Hematopoietic multipotent progenitor cell (in vitro differentiated cells): ENCODE measurements around the gene ISCA2. TPM values are rescaled to one million over a fixed set of nuclear protein-coding genes. Genes with fewer than 3 reads are reported as not detected.

ENCODE experiments used
- DNase-seq, 3 donors: peaks; one replicate each; pipeline ENCODE4 v3.0.0-alpha.2; 2011 to 2015; ENCODE audit warnings: low read depth in 2 of 3, low spot score in 2 of 3
- total RNA-seq: library from RNA; depleted of rRNA; stranded (reverse); fragments of >200 nt; gene quantifications from one replicate; pipeline ENCODE4 v1.2.3, GENCODE V29; 2012

ISCA2 gene
- total RNA-seq, 1 donor, result 17.2 TPM

DNA sequence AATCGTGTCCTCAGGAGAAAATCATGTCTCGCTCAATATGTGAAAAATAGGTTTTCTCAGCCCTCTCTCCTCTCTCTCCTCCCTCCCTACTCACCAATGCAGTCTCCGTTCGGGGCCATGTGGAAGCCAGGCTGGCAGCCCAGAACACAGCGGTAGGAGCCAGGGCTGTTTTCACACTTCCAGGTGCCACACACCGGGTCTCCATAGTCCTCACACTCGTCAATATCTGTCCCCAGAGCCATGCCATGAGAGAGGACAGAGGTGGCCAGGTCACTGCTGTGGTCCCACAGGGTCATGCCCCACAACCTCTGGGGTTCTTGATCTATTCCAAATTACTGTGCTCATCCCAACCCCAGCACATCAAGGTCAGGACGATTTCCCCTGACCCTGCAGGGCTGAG lies 13.5 kb downstream of the ISCA2 start:
- no peak for DNase-seq

DNA sequence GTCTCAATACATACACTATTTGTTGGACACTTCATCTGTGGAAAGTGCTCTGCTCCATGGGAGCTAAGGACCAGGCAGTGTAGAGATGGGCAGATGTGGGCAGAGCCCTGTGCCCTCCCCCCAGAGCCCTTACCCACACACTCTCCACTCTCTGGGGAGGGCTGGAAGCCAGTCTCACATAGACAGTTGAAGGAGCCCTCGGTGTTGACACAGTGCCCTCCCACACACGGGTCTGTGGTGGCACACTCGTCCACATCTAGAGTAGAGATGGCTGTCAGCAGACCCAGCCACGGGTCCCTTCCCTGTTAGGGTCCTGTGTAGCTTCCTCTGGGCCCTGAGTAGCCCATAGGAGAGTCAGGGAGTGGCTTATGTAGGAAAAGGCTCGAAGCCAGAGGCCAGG lies 14.3 kb downstream of the ISCA2 start:
- no peak for DNase-seq

- DNase-seq, result peak in 2 of 3 donors; percentile 66 to 72
Observed at GRCh38 chr14:74508292-74508731, 14.7 kb downstream of the ISCA2 start.

DNA sequence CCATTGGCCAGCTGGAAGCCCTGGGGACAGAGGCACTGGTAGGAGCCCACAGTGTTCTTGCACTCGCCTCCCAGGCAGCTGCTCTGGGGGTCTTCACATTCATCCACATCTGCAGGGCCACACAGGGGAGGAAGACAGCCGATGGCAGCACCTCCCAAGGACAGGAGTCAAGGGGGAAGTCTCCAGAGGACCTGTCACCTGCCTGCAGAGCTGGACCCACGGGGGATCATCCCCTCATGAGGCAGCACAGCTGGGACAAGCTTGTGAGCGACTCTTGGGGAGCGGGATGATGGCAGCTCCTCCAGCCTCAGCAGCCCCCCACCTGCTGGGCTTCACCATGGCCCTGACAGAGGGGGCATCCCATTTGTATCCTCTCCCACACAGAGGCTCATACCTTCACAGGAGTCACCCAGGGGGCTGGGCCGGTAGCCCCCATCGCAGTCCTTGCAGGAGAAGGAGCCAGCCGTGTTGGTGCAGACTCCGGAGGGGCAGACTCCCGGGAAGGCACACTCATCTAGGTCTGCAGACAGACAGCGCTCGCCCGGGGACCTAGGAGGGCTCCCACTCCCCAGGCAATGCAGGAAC lies 15.4 kb downstream of the ISCA2 start:
- DNase-seq, result no peak

- DNase-seq, result no peak
Observed at GRCh38 chr14:74509587-74510222, 16.1 kb downstream of the ISCA2 start.

GRCh38 chr14:74510223-74510931 lies 16.8 kb downstream of the ISCA2 start:
- DNase-seq, result no peak

DNA sequence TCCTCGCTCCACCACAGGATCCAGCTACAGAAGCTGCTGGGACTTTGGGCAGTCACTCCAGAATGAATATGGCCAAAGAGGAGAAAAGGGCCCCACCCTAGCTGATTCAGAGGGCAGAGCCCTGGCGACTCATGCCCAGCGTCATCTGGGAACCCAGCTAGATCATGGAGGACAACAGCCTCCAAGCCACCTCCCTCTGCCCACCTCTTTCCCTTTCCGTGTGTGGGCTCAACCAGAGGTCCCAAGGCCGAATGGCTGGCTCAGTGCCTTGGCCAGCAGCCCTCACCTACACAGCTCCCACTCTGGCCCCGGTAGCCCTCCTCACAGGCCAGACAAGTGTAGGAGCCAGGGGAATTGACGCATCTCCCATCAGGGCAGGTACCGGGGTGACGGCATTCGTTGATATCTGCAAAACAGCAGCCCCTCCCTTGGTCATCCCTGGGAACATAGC lies 17.4 kb downstream of the ISCA2 start:
- DNase-seq, result no peak

DNA sequence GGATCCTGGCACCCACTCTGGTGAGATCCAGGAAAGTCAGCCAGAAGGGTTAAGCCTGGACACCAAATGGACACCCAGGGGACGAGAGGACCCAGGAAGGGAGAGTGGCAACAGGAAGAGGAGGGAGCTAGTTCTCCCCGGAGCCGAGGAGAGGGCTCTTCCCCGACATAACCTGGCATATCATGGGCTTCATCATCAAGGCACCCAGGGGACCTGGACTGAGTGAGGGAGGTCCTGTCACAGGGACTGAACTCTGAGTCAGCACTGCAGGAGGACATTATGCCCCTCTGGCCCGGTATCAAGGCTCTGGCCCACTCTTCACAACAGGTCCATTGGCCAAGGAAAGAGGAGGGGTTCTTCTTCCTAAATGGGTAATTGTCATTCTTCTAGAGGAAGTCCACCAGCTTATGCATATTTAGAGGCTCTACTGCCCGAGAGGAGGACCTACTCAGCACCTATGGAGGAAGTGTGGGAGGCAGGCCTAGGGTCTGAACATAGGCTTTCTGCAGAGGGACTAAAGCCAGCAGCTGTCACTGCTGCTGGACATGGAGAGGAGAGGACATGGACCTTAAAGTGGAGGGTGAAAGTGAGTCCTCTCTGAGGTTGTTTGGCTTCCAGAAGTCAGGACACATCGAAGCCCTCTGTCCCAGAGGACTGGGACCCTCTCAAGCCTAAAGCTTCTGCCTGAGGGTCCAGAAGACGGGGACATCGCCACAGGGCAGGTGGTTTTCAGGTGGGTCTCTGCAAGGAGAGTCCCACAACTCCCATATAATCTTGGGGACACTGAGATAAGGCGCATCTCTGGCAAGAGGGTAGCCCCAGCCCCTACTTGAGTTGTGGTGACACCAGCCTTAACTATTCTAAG lies 18.6 kb downstream of the ISCA2 start:
- DNase-seq, result no peak

GRCh38 chr14:74514471-74514941 lies 20.9 kb downstream of the ISCA2 start:
- DNase-seq, result peak in 1 of 3 donors; percentile 50

DNA sequence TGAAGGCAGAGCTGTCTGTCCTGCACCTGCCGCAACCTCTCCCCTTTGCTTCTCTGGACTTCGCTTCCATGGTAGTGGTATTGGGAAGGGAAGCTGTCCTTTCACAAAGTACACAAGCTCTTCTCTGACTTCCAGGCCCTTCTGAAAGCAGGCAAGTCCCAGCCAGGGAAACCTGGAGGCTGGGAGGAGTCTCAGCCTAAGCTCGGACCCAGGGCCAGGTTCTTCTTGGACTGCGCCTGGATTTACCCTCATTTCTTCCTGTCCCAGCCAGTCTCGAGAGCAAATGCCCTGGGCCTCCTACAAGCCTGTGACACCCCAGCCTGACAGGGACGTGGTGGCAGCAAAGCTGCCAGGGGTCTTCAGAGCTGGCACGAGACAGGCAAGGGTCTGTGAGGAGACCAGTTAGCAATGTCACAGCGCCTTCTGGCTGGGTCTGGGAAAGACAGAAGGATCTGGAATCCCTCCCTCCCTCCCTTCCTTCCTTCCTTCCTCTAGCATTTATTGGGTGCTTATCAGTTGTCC lies 22.4 kb downstream of the ISCA2 start:
- DNase-seq, result no peak

GRCh38 chr14:74516451-74517160 lies 23.0 kb downstream of the ISCA2 start:
- DNase-seq, result no peak

DNA sequence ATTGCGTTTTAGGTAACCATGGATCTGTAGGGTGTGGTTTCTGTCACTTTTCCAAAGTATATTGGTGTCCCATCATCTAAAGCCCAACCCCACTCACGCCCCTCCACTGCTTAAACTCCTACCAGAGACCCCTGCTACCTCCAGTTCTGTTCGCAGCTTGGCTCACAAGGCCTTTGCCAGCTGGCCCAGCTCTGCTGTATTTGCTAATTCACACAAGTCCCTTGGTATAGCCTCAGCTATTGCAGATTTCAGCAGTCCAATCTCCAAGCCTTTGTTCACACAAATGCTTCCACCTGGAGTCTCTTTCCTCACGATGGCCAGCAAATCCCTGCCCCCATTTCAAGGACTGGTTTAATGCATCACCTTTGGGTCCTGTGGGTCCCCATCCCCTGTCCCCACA lies 24.2 kb downstream of the ISCA2 start:
- DNase-seq, result no peak

DNA sequence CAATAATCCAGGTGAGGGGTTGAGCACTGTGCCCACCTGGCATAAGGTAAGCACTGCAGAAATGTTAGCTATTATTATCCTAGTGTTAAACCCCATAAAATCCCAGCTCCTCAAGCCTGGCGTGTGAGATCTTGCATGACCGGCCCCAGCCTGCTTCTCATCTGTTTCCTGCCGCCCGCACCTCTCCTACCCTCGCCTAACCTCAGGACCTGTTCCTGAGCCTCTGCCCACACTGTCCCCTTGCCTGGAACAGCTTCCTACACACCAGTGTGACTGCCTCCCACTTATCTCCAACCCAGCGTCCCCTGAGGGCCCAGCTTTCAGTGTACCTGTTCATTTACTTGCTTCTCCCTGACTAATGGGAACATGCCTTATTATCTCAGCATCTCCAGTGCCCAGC lies 24.7 kb downstream of the ISCA2 start:
- DNase-seq, result no peak

DNA sequence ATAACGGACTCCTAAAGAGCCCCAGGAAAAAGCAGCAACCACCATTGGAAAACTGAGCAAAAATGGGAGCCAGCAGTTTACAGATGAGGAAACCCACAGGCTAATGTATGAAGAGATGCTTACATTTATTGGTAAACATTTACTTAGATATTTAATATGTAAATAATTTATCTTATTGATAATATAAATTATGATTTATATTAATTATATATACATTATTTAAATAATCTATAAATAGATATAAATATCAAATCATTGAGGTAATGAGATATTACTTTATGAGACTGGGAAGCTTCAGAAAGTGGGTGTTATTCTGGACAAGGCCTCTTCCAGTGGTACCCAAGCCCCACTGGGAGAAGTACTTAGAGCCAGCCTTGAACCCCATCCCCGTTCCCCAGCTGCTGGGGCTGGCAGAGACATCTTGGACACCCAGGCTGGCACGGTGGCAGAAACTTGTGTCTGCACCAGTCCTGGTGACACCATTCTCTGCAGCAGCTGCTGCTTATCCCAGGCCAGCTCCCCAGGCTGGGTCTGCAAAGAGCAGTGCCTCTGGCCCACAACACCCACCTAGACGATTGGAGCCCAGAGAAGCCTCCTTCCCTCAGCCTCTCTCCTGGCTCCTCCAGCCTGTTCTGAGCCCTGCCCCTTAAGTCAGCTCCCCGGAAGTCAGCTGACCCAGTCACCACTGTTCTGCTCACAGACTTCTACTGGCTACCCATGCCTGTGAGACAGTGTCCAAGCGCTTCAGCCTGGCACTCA lies 25.9 kb downstream of the ISCA2 start:
- DNase-seq, result no peak

DNA sequence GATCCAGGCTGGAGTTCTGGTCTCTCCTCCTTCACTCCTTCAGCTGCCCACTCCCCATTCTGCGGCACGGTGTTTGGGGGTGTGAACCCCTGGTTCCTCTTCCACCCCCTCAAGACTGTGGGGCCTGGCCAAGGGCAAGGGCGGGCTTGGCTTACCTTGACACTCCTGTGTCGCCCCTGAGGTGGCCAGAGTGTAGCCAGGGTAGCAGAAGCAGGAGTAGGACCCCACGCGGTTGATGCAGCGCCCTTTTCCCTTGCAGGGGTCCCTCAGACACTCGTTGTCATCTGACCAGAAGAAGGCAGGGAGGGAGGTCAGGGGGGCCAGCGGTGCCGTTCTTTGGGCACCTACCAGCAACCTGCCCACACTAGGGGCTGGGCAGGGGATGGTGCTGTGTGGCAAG lies 28.2 kb downstream of the ISCA2 start:
- no peak for DNase-seq

DNA sequence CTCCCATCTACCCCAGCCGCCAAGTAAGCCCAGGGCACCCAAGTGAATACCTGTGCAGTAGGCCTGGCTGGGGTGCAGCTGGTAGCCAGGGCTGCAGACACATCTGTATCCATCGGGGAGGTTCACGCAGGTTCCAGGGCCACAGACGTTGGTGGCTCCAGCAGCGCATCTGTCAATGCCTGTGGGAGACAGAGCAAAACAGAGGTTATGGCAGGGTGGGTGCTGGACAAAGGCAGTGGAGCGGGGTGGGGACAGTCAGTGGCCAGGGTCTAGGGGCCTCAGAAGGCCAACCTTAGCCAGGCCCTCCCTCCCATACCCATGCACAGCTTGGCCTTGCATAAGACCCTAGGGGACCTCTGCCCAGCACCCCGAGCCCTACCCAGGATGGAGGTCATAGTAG lies 29.2 kb downstream of the ISCA2 start:
- no peak for DNase-seq

- DNase-seq, result no peak
Observed at GRCh38 chr14:74524076-74524811, 30.7 kb downstream of the ISCA2 start.

DNA sequence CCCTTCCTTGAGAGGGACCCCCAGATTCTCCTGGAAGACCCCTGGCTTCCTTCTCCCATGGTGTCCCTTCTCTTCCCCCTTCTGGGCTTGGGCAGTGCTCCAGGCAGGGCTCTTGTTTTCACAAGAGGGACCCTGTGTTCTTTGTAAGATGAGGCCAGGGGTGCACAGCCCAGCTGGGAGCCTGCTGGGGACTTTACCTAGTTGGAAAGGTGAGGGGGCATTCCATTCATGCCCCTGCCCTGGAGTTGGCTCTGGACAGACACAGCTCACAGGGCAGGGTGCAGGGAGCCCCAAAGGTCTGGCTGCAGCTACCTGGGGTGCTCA lies 31.2 kb downstream of the ISCA2 start:
- no peak for DNase-seq

DNA sequence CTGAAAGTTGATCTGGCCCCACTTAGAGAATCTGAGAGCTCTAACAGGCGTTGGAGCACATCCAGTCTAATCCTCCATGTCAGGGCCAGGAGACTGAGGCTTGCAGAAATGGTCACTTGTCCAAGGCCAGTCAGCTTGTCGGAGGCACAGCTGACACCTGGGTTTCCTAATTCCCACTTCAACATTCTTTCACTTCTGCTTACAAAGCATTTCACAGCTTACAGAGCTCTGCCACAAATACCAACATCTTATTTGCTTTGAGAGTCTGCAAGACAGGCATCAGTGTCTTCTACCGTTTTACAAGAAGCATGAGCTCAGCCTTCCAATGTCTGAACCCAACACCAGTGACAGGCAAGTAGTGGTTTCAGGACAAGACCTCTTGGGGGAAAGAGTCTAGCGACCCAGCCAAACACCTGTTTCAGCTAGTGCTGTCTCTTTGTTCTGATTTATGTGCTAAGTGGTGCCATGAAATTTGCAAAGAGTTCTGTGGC lies 31.8 kb downstream of the ISCA2 start:
- DNase-seq, result no peak
